Measurements from ENCODE around the gene RAB30.
A peak's percentile ranks its signal among the peaks of the same experiment; 100 is the strongest.

RAB30 gene

GRCh38 chr11:82936261-82936660, 135.4 kb downstream of the RAB30 start:
- no peak for DNase-seq
- intact Hi-C loops (cut with DNase I), result no loop called here

GRCh38 chr11:82932564-82932963, 139.1 kb downstream of the RAB30 start:
- intact Hi-C loops (cut with DNase I), result no loop called here
- no peak for DNase-seq

GRCh38 chr11:82930734-82931133, 141.0 kb downstream of the RAB30 start:
- intact Hi-C loops (cut with DNase I), result no loop called here
- no peak for DNase-seq

- intact Hi-C loops (cut with DNase I), result no loop called here
- DNase-seq, result no peak
Observed at GRCh38 chr11:82930229-82930628, 141.5 kb downstream of the RAB30 start.

- intact Hi-C loops (cut with DNase I), result no loop called here
- no peak for DNase-seq
Observed at GRCh38 chr11:82929121-82929520, 142.6 kb downstream of the RAB30 start.

- intact Hi-C loops (cut with DNase I), result no loop called here
- DNase-seq, result peak in 13 of 42 donors; percentile 7 to 62 (median 28)
Observed at GRCh38 chr11:82927264-82927880, 144.3 kb downstream of the RAB30 start.

GRCh38 chr11:82924522-82925224, 147.0 kb downstream of the RAB30 start:
- DNase-seq, result no peak
- intact Hi-C loops (cut with DNase I), result no loop called here

Data from head of caudate nucleus (tissue), 42 donors.